ENCODE results near the gene PYDC1. TPM values are rescaled to one million over a fixed set of nuclear protein-coding genes. Genes with fewer than 3 reads are reported as not detected.
"Not testable (repeated sequence)": the region's sequence is repeated elsewhere in the genome, so short reads cannot be mapped to it uniquely, and the experiment has no call there.

The PYDC1 gene
- total and polyA plus RNA-seq, 10 of the 15 experiments (the other 5 are each of a cell fraction or from before 2014, with no cell fraction given), result not detected

- no peak for TF ChIP-seq ZBTB40 (IDR thresholded peaks at IDR 0.05; ENCODE audit: borderline replicate concordance)
- TF ChIP-seq POLR2AphosphoS2 (IDR thresholded peaks at IDR 0.05; ENCODE audit: low read depth, low read length), result 0 out of 2 replicates have a peak, but pooled peaks have one; percentile 12
- peak; percentile 24; the same call in 1 of the 2 replicates for TF ChIP-seq SMC3 (IDR thresholded peaks at IDR 0.05; ENCODE audit: borderline replicate concordance, low read length)
- TF ChIP-seq NR2F1 (conservative IDR thresholded peaks at IDR 0.05), result peak; percentile 61
- peak; percentile 75; the same call in 1 of the 2 replicates for TF ChIP-seq NFXL1 (IDR thresholded peaks at IDR 0.05; ENCODE audit: borderline replicate concordance)
- TF ChIP-seq ESRRA (IDR thresholded peaks at IDR 0.05; ENCODE audit: low read length), result no peak
- no peak for TF ChIP-seq CBX3 (IDR thresholded peaks at IDR 0.05; ENCODE audit: borderline replicate concordance, low read depth)
- TF ChIP-seq KDM1A (IDR thresholded peaks at IDR 0.05; ENCODE audit: borderline replicate concordance), result no peak
- no peak for TF ChIP-seq PBX3 (IDR thresholded peaks at IDR 0.05; ENCODE audit: insufficient replicate concordance, low read depth, low read length)
These were observed 15.9 kb downstream of the PYDC1 start (continued) for GRCh38 chr16:31200821-31201568.

- not testable (repeated sequence) for H3K79me2 ChIP-seq (ENCODE audit: control insufficient read depth, insufficient read depth, low read length)
- CTCF ChIA-PET, result interaction anchor here (0.7 to 3.5 kb wide), 5 partner anchors 43 to 184 kb away, joined by 3 to 26 read pairs (median 4); no protein-coding TSS in a partner anchor
These were observed 16.8 kb downstream of the PYDC1 start for GRCh38 chr16:31200111-31200510.

More at GRCh38 chr16:31200111-31200510, 16.8 kb downstream of the PYDC1 start:
- Histone ChIP-seq H3K4me1 (ENCODE audit: control insufficient read depth, insufficient read depth, low read length) (peaks cover 24% of the 10 kb centered on the region), H3K36me3 (ENCODE audit: control insufficient read depth in 2 of 2, insufficient read depth in 2 of 2, low read length in 1 of 2) (peaks cover 3 to 13% of the 10 kb centered on the region in 2 experiments)
- not testable (repeated sequence) for H3K9me3 ChIP-seq (replicated peaks; ENCODE audit: control insufficient read depth, insufficient read depth, low read length); DNase-seq (ENCODE audit: low read depth, low spot score); H3K27me3 ChIP-seq (replicated peaks in 1 of 2; ENCODE audit: control insufficient read depth in 2 of 2, insufficient read depth in 2 of 2, low read length in 1 of 2); H3K4me3 ChIP-seq; H2AFZ ChIP-seq (ENCODE audit: control insufficient read depth, low read depth, low read length); FAIRE-seq; H3K4me2 ChIP-seq (ENCODE audit: control insufficient read depth, insufficient read depth); H3K27ac ChIP-seq (ENCODE audit: control insufficient read depth, insufficient read depth); ATAC-seq; BruUV-seq (replicated peaks); H3K9ac ChIP-seq (ENCODE audit: control insufficient read depth, insufficient read depth, low read length); H4K20me1 ChIP-seq (ENCODE audit: control insufficient read depth, insufficient read depth)
- in situ Hi-C loops (cut with MboI) (loop anchor here (5.0 to 10.0 kb wide), 2 partner anchors 242 to 675 kb away; partner anchors contain the start of genes ZNF267 and ZNF843), intact Hi-C loops (cut with micrococcal nuclease; ENCODE audit: unreplicated experiment) (loop anchor here (5.0 kb wide), 3 partner anchors 87 to 242 kb away; partner anchors contain the start of gene ZNF843)
- ChIA-PET SMC1A (ENCODE audit: uncharacterized antibody, unreplicated experiment) (interaction anchor here (1.5 to 1.6 kb wide), 2 partner anchors 10 to 154 kb away, joined by 4 to 5 read pairs; no protein-coding TSS in a partner anchor), POLR2A (interaction anchor here (0.8 to 1.7 kb wide), 3 partner anchors 10 to 57 kb away, joined by 3 to 4 read pairs (median 3); no protein-coding TSS in a partner anchor), RAD21 (ENCODE audit: unreplicated experiment) (interaction anchor here (2.6 kb wide), 1 partner anchor 133 kb away, joined by 11 read pairs; no protein-coding TSS in a partner anchor)
- 73% methylated on average over 8 of the region's 8 CpGs for WGBS (ENCODE audit: insufficient coverage, insufficient replicate concordance, low lambda C conversion rate, missing lambda C conversion rate)

Data from GM12878 (cell line).